ENCODE data around the gene NKX2-1. TPM values are rescaled to one million over a fixed set of nuclear protein-coding genes. Genes with fewer than 3 reads are reported as not detected.

Gene NKX2-1
- polyA plus RNA-seq, 1 donor from 2014 or later: 1.5 TPM

DNA sequence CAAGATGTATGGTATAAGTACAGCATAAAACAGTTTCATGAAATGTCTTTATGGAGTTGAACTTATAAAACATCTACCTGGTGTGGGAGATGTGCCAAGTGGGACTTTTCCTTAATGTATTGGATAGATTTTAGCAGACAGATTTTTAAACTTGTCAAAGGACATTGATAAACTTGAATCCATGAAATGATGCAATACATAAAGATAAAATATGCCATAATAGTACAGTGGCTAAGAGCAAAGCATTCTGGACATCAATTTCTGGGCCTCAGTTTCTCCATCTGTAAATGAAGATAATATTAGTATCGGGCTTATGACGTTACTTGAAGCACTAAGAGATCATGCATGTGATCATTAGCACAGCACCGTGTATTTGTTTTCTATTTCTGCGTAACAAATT is 45.4 kb downstream of the NKX2-1 start:
- no peak overlapping the region for H3K4me3 ChIP-seq (ENCODE audit: low read length)
- peaks cover 13% of the 10 kb centered on the region for H3K27me3 ChIP-seq (ENCODE audit: insufficient read depth, low read depth, low read length)
- H4K20me1 ChIP-seq (ENCODE audit: insufficient read depth): no peaks in the 10 kb centered on the region
- H3F3A ChIP-seq (ENCODE audit: insufficient read depth, low read length, poor library complexity, severe bottlenecking): no peaks in the 10 kb centered on the region
- no peak overlapping the region for H3K9ac ChIP-seq (ENCODE audit: low read length)
- no peak for TF ChIP-seq MXI1 (conservative IDR thresholded peaks at IDR 0.05; ENCODE audit: poor library complexity, severe bottlenecking)
- TF ChIP-seq SMC3 (conservative IDR thresholded peaks at IDR 0.05; ENCODE audit: poor library complexity): no peak
- TF ChIP-seq, protein P1, sequence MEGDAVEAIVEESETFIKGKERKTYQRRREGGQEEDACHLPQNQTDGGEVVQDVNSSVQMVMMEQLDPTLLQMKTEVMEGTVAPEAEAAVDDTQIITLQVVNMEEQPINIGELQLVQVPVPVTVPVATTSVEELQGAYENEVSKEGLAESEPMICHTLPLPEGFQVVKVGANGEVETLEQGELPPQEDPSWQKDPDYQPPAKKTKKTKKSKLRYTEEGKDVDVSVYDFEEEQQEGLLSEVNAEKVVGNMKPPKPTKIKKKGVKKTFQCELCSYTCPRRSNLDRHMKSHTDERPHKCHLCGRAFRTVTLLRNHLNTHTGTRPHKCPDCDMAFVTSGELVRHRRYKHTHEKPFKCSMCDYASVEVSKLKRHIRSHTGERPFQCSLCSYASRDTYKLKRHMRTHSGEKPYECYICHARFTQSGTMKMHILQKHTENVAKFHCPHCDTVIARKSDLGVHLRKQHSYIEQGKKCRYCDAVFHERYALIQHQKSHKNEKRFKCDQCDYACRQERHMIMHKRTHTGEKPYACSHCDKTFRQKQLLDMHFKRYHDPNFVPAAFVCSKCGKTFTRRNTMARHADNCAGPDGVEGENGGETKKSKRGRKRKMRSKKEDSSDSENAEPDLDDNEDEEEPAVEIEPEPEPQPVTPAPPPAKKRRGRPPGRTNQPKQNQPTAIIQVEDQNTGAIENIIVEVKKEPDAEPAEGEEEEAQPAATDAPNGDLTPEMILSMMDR (IDR thresholded peaks at IDR 0.05; ENCODE audit: poor library complexity, severe bottlenecking): no peak
- TF ChIP-seq EZH2 (IDR thresholded peaks at IDR 0.05; ENCODE audit: borderline replicate concordance, insufficient read depth, low read length, poor library complexity, severe bottlenecking): no peak
- TF ChIP-seq REST (IDR thresholded peaks at IDR 0.05; ENCODE audit: borderline replicate concordance): no peak
- no peak for TF ChIP-seq POLR2AphosphoS5 (IDR thresholded peaks at IDR 0.05)
- TF ChIP-seq TAF1 (IDR thresholded peaks at IDR 0.05; ENCODE audit: low read depth): no peak
- no peak for TF ChIP-seq EP300 (conservative IDR thresholded peaks at IDR 0.05; ENCODE audit: poor library complexity, severe bottlenecking)
- no peak for TF ChIP-seq RAD21 (conservative IDR thresholded peaks at IDR 0.05)
- no peak overlapping the region for H3K27ac ChIP-seq (ENCODE audit: low read length)
- no peak overlapping the region for H3K4me2 ChIP-seq (ENCODE audit: low read length)
- no peaks in the 10 kb centered on the region for H3K36me3 ChIP-seq (ENCODE audit: insufficient read depth, low read length)
- no peaks in the 10 kb centered on the region for H3K9me2 ChIP-seq (ENCODE audit: insufficient read depth, low read length)
- no peaks in the 10 kb centered on the region for H3K79me2 ChIP-seq (replicated peaks; ENCODE audit: insufficient read depth, low read length)
- no peak overlapping the region for H2AFZ ChIP-seq (ENCODE audit: low read depth, low read length)
- H3K9me3 ChIP-seq (ENCODE audit: low read length): no peaks in the 10 kb centered on the region

DNA sequence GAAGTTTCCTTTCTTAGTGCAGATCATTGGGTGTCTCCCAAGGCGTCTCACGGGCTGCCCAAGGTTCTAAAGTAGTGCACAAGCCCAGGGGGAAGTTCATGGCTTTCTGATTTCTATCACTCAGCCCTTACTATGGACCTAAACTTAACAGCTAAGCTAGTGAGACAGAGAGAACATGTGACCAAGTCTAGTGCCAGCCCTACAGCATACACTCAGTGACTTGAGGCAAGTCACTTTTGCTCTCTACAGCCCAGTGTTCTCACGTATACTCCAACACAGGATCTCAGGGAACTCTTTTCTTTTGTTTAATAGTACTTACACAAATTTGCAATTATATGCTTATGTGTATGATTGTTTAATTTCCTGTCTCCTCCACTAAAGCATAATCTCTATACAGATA is 48.6 kb downstream of the NKX2-1 start:
- H4K20me1 ChIP-seq (ENCODE audit: insufficient read depth): no peaks in the 10 kb centered on the region
- H3K9me3 ChIP-seq (ENCODE audit: low read length): no peaks in the 10 kb centered on the region
- peaks cover 17% of the 10 kb centered on the region for H3K27me3 ChIP-seq (ENCODE audit: insufficient read depth, low read depth, low read length)

More for the DNA sequence above, 48.6 kb downstream of the NKX2-1 start:
- no peak overlapping the region for H3K9ac ChIP-seq (ENCODE audit: low read length)
- no peak overlapping the region for H3K27ac ChIP-seq (ENCODE audit: low read length)
- no peak overlapping the region for H2AFZ ChIP-seq (ENCODE audit: low read depth, low read length)
- no peaks in the 10 kb centered on the region for H3K36me3 ChIP-seq (ENCODE audit: insufficient read depth, low read length)
- H3K9me2 ChIP-seq (ENCODE audit: insufficient read depth, low read length): no peaks in the 10 kb centered on the region
- H3K4me2 ChIP-seq (ENCODE audit: low read length): no peak overlapping the region
- TF ChIP-seq POLR2AphosphoS5 (IDR thresholded peaks at IDR 0.05) (no peak), TAF1 (IDR thresholded peaks at IDR 0.05; ENCODE audit: low read depth) (no peak), MXI1 (conservative IDR thresholded peaks at IDR 0.05; ENCODE audit: poor library complexity, severe bottlenecking) (no peak), RAD21 (conservative IDR thresholded peaks at IDR 0.05) (no peak), REST (IDR thresholded peaks at IDR 0.05; ENCODE audit: borderline replicate concordance) (no peak), SMC3 (conservative IDR thresholded peaks at IDR 0.05; ENCODE audit: poor library complexity) (no peak), EZH2 (IDR thresholded peaks at IDR 0.05; ENCODE audit: borderline replicate concordance, insufficient read depth, low read length, poor library complexity, severe bottlenecking) (no peak), EP300 (conservative IDR thresholded peaks at IDR 0.05; ENCODE audit: poor library complexity, severe bottlenecking) (no peak)
- TF ChIP-seq, protein P1 (IDR thresholded peaks at IDR 0.05; ENCODE audit: poor library complexity, severe bottlenecking): no peak
- no peaks in the 10 kb centered on the region for H3F3A ChIP-seq (ENCODE audit: insufficient read depth, low read length, poor library complexity, severe bottlenecking)
- H3K4me3 ChIP-seq (ENCODE audit: low read length): no peak overlapping the region
- no peaks in the 10 kb centered on the region for H3K79me2 ChIP-seq (replicated peaks; ENCODE audit: insufficient read depth, low read length)
